IPS DF 19.7 (cell line): ENCODE measurements around the gene TMEM143.

ENCODE experiments used
- DNase-seq: peaks from one replicate; pipeline ENCODE4 v3.0.0-alpha.2; 2013; ENCODE audit warnings: low read depth, low spot score

Gene TMEM143

DNA sequence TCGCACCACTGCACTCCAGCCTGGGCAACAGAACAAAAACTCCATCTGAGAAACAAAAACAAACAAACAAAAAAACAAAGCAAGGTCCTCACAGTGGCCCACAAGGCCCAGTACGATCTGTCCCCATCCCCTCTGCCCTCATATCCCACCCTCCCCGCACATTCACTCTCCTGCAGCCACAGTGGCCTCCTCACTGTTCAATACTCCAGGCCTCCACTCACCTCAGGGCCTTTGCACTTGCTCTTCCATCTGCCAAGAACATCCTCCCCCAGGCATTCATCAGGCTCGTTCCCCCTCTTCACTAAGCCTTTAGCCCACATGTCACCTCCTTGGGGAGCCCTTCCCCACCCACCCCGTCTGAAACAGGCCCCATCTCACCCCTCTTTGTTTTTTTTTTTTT, 4.6 kb downstream of the TMEM143 start:
- DNase-seq: no peak

DNA sequence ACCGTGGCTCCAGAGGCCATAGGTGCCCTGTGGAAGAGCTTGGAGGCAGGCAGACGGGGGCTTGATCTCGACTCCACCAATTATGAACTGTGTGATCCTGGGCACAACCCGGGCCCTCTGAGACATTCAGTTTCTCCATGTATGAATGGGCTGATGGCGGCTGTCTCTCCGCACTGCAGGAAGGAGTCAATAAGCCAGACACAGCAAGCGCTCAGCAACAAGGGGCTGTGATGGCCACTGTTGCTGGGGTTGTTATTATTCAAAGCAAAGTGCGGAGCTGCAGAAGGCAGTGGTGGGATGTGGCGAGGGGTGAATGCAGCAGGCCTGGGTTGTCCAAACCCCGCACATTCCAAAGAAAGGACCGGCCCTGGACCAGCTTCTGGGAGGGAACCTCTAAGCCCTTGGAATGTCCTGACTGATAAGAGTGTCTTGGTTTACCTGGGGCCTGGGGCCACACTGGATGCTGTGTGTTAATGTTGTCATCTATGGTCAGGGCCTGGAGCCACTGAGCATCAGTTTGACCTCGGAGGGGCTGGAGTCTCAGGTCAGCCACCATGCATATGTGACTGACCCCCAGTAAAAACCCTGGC, 8.3 kb downstream of the TMEM143 start:
- DNase-seq: no peak

GRCh38 chr19:48354332-48354992, 9.3 kb downstream of the TMEM143 start:
- no peak for DNase-seq

DNA sequence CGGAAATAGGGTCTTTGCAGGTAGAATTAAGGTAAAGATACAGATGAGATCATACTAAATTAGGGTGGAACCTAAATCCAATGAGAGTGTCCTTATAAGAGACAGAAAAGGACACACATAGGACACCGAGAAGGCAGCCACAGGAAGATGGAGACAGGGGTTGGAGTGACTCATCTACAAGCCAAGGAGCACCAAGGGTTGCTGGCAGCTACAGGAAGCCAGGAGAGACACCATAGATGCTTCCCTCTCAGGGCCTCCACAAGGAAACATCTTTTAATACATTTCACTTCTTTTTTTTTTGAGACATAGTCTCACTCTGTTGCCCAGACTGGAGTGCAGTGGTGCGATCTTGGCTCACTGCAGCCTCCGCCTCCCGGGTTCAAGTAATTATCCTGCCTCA, 10.1 kb downstream of the TMEM143 start:
- DNase-seq: no peak

DNA sequence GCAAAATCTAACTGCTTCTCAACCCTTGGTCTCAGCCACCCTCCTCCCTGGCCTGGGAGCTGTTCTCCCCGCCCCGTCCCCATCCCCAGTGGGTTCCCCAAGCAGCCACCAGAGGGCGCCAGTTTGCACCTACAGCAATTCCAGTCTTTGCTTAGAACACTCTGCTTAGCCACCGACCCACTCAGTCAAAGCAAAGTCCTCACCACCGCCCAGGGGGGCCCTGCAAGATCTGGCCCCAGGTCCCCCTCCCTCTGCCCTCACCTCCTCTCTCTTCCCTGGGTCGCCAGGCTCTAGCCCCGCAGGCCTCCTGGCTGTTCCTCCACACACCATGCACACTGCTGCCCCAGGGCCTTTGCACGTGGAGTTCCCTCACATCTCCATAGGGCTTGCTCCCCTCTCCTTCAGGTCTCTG, 12.4 kb downstream of the TMEM143 start:
- DNase-seq: no peak

DNA sequence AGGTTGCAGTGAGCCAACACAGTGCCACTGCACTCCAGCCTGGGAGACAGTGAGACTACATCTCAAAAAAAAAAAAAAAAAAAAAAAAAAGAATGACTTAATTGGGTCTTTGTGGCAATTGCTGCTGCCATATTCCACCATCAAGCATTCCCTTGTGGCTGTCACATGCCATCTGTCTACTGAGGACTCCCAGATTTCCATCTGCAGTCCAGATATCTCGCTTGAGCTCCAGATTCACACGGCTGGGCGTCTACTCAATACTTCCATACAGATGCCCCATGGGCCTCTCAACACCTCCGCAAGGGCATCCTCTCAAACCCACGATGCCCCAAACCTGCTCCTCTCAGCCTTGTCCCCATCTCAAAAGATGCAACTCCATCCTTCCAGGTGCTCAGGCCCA, 12.9 kb downstream of the TMEM143 start:
- no peak for DNase-seq

DNA sequence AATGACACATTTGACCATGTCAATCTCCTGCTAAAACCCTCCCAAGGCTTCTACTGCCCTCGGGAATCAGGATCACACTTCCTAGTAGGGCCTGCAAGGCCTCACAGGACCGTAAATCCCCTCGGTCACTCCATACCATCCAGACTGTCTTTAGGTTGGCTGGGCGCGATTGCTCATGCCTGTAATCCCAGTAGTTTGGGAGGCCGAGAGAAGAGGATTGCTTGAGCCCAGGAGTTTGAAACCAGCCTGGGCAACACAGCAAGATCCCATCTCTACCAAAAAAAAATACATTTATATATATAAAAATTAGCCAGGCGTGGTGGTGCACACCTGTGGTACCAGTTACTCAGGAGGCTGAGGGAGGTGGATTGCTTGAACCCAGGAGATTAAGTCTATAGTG, 15.0 kb downstream of the TMEM143 start:
- no peak for DNase-seq

- DNase-seq: no peak
These were observed 15.7 kb downstream of the TMEM143 start for GRCh38 chr19:48348045-48348444.

DNA sequence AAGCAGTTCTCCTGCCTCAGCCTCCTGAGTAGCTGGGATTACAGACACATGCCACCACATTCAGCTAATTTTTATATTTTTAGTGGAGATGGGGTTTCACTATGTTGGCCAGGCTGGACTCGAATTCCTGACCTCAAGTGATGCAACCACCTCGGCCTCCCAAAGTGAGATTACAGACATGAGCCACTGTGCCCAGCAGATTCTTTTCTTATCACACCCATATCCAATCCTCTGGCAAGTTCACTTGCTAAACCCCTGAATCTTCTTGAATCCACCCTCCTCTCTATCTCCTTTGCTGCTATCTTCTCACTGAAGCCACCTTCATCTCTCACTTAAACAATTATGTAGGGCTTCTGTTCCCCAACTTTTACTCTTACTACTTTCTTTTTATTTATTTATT, 17.5 kb downstream of the TMEM143 start:
- no peak for DNase-seq

DNA sequence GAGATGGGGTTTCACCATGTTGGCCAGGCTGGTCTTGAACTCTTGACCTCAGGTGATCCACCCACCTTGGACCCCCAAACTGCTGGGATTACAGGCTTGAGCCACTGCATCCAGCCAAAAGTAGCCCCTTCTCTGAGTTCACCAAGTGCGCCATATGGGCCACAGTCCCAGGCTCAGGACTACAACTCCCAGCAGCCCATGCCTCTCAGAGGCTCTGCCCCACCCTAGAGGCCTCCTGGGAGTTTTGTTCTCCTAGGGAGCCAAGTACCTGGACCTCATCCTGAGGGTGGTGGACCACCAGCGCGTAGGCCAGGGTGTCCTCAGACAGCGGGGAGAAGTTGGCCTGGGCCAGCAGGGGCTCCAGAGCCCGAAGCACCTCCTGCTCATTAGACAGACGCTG, 18.8 kb downstream of the TMEM143 start:
- DNase-seq: no peak

GRCh38 chr19:48342841-48343540, 20.7 kb downstream of the TMEM143 start:
- DNase-seq: no peak

DNA sequence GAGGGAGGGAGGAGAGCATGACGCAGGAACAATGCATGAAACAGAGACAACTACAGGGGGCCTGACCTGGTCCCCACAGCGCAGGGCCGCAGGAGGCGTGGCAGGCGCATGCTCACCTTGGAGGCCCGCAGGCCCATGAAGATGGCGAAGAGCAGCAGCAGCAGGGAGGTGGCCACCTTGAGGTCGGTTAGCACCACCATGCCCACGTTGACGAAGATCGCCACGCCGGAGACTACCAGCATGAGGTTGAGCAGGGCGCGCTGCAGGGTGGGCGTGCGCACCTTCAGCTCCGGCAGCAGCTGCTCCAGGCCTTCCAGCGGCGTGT, 21.4 kb downstream of the TMEM143 start:
- DNase-seq: no peak

GRCh38 chr19:48341515-48342413, 22.0 kb downstream of the TMEM143 start:
- no peak for DNase-seq

DNA sequence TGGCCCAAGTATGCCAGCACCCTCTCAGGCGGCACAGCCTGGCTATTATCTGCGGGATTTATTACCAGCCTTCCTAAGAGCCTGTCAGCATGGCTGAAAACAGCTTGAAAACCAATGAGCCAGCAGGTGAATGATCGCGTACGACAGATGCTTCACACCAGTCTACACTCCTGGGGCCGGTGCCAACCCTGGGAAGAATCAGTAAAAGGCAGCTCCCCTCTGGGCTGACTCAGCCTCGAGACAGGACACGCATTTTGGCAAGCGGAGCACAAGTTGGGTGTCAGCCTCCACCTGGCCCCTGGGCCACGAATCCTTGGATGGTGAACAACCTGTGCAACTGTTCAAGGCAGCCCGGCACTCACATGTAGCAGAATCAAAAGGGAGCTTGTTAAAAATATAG, 22.7 kb downstream of the TMEM143 start:
- no peak for DNase-seq

GRCh38 chr19:48338802-48339503, 24.8 kb downstream of the TMEM143 start:
- no peak for DNase-seq

DNA sequence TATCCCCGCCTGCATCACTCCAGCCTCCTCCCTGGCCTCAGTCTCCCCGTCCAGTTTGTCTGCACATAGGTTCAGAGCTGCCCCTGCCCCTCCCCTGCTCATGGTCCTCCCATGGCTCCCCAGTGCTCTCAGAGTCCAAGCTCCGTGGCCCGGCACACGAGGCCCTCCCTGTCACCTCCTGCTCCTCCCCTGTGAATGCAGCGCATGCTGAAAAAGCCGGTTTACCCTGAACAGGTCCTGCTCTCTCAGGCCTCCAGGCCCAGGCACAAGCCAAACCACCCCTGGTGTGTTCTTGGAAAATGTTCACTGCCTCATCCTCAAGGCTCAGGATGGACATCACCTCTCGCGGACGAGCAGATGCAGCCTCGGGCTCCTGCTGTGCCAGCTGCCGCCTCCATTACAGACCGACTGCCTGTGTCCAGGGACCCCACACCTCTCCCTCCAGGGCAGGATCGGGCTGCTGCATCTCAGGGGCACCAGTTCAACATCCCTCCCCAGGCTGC, 25.4 kb downstream of the TMEM143 start:
- no peak for DNase-seq

DNA sequence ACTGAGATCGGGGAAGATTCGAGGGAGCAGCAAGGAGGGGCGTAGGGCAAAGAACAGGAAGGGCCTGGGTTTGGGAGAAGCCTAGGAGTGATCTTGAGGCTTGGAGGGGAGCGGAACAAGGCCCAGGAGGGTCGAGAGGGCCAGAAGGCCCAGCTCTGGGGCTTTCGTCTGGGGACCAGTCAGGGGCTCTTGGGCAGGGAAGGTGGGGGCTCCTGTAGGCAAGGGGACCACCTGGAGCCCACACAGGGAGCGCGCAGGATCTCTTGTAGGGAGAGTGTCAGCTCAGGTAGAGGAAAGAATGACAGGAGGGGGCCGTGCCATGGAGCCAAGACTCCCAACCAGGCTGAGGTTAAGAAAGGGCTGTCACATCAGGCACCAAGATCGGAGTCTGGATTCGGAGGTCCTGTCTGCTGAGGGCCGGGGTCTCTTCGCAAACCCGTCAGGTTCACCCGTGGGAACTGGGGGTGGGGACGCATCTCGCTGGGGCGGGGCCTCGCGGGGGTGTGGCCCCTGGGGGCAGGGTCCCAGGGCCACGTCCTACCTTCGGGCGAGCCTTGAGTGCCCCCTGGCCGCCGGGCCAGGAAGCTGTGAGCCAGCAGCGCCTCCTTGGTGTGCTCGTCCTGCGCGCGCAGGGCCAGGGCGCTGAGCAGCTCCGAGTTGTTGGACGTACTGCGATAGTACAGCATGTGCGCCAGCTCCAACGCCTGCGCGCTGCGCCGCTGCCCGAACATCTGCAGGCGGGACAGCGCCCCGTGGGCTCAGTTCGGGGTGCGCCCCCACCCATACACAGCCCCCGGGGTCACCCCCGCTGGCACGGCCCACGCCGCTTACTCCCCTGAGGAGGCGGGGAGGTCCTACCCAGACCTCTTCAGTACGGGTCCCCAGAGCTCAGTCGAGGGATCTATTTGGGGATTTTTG, 30.0 kb downstream of the TMEM143 start:
- DNase-seq: no peak

GRCh38 chr19:48332662-48333466, 30.9 kb downstream of the TMEM143 start:
- DNase-seq: no peak

GRCh38 chr19:48332351-48332661, 31.4 kb downstream of the TMEM143 start:
- no peak for DNase-seq
